SIG-M5 (cell line): ENCODE results near the gene LHPP.

Experiments
- DNase-seq: peaks from one replicate; lab custom pipeline; 2025; lab: John Stamatoyannopoulos, UW

Gene LHPP

GRCh38 chr10:124658591-124659242 is 197.1 kb downstream of the LHPP start:
- DNase-seq: no peak

DNA sequence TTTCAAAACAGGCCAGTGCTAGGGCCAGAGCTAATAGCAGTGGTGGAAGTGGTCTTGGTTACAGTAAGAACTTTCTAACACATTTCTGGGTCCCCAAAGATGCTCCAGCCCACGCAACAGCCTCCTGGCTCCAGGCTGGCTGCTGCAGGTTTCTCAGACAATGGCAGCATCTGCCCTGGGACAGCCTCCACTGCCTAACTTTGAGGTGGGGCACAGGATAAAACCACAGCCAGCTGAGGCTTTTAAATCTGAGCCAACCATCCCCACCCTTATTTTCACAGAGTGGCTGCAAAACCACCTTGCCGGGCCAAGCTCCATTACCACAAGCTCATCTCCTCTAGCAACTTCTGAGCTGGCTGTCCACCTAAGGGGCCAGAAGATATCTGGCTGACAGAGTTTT is 197.8 kb downstream of the LHPP start:
- no peak for DNase-seq

- no peak for DNase-seq
Measured at GRCh38 chr10:124660404-124661125, 198.9 kb downstream of the LHPP start.

GRCh38 chr10:124661660-124662180 is 200.1 kb downstream of the LHPP start:
- no peak for DNase-seq

GRCh38 chr10:124663228-124663627 is 201.6 kb downstream of the LHPP start:
- DNase-seq: no peak
